NCI-H446 treated with DMSO at 0.1 percent for 48 hours (cell line): Measurements from ENCODE around the gene RAC2.
A peak's percentile ranks its signal among the peaks of the same experiment; 100 is the strongest.
"Not testable (repeated sequence)": the region's sequence is repeated elsewhere in the genome, so short reads cannot be mapped to it uniquely, and the experiment has no call there.

ENCODE experiments used
- DNase-seq: peaks from one replicate; lab custom pipeline; 2025; lab: John Stamatoyannopoulos, UW

The RAC2 gene

DNA sequence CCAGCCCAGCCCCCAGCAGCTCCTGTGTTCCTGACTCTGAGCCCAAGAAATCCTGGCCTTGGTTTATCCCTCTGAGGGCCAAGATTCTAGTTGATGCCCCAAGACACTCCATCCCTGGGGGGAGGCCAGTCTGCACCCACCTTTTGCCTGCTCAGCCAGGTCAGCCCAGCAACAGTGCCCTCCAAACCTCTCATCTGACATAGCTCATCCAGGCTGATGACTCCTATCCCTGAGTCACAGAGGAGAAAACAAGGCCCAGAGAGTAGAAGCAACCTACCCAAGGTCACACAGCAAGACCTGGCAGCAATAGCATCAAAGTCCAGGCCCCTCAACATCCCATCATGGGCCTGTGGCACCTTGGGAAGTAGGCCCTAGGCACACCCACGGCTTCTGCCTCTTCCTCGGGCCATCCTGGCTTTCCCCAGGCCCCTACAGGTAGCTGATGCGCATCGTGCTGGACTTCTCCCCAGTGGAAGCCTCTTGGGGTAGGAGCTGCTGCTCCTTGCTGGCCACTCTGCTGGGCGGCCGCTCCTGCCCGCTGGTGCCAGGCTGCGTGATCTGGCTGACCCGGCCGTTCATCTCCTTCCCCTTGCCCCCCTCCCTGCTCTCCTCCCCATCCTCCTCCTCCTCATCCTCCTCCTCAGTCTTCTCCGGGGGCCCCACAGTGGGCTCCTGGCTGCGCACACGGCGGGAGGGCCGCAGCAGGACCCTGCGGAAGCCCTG is 37.8 kb downstream of the RAC2 start:
- DNase-seq, result no peak

DNA sequence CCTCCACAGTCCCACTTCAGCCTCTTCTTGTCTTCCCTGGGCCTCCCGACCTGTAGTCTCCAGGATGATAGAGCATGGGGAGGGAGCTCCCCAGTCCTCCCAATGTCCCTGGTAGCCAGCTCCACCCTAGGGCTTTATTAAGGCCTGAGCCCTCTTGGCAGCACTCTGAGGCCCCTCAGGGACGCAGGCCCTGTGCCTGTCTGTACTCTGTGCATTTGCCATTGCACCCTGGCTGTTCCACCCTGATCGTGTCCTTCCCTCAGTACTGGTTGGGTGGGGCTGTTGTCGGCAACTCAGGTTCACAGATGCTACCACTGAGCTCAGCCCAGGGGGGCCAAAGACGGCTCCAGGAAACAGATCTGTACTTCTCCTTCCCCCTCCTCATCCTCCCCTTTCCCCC is 39.0 kb downstream of the RAC2 start:
- DNase-seq, result no peak

- no peak for DNase-seq
Measured at GRCh38 chr22:37204045-37204655, 39.9 kb downstream of the RAC2 start.

DNA sequence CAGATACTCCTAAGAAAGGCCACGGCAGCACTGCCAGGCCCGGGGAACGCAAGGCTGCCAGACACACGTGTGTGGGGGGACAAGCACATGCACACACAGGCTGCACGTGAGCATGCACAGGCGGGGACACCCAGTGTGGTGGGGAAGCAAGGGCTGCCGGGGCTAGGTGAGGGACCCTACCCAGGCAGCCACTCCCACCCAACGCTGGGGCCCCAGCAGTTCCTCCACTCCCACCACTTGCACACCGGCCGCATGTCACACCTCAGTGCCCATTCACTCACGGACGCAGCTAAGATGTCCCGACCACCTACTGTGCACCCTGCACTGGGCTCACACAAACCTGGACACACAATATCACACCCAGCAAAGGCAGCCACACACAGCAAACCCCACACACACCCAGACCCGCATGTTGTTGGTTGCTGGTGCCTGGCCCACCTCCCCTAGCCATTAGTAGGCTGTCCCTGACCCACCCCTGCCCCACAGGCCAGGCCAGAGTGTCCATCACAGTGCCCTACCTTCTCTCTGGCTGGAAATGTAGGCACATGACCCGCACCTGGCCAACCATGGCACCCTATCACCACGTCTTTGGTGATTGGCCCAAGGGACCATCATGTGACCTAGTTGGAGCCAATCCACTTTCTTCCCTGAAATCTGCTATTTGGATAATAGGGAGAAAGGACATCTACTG is 40.6 kb downstream of the RAC2 start:
- no peak for DNase-seq

DNA sequence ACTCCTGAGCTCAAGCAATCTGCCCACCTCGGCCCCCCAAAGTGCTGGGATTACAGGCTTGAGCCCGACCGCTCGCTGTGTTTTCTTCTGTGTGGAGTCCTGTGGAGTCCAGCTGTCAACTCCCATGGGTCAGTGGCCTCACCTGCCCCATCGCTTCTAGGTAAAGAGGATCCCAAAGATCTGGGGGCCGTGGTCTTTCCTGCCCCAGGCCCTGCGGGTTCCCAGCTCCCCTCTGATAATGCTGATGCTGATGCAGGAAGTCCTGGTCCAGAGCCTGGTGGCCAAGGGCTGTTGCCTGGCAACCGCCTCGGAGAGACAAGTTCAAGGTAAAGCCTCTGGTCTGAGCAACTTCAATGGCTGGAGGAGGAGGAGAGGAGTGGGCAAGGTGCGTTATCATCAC is 41.4 kb downstream of the RAC2 start:
- no peak for DNase-seq

GRCh38 chr22:37202001-37202555 is 42.0 kb downstream of the RAC2 start:
- no peak for DNase-seq

GRCh38 chr22:37201443-37201820 is 42.6 kb downstream of the RAC2 start:
- DNase-seq, result not testable (repeated sequence)

- no peak for DNase-seq
Measured at GRCh38 chr22:37199760-37200108, 44.3 kb downstream of the RAC2 start.

DNA sequence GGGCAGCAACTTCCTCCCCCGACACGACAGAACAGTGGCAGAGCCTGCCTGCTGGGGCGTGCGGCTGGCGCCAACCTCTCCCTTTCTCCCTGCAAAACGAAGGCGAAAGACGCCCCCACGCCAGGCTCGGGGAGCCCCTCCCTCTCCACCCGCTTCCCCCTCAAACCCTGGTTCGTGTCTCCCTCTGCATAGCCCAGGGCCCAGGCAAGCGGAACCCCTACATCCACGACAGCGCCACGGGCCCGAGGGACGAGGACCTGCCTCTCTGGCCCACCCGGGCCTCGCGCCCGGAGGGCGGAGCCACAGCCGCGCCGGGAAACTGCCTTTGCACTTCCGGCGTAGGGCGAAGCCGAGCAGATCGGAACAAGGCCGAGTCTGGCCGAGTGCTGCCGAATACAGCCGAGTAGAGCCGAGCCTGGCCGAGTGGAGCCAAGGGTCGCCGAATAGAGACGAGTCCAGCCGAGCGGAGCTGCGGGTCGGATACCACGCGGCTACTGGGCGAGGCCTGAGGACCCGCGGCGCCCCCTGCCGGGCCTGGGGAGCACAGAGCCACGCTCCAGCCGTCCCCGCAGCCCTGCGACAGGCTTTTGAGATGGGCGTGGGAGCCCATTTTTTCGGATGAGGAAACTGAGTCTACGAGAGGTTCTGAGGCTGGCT is 44.8 kb downstream of the RAC2 start:
- peak; percentile 89 for DNase-seq

DNA sequence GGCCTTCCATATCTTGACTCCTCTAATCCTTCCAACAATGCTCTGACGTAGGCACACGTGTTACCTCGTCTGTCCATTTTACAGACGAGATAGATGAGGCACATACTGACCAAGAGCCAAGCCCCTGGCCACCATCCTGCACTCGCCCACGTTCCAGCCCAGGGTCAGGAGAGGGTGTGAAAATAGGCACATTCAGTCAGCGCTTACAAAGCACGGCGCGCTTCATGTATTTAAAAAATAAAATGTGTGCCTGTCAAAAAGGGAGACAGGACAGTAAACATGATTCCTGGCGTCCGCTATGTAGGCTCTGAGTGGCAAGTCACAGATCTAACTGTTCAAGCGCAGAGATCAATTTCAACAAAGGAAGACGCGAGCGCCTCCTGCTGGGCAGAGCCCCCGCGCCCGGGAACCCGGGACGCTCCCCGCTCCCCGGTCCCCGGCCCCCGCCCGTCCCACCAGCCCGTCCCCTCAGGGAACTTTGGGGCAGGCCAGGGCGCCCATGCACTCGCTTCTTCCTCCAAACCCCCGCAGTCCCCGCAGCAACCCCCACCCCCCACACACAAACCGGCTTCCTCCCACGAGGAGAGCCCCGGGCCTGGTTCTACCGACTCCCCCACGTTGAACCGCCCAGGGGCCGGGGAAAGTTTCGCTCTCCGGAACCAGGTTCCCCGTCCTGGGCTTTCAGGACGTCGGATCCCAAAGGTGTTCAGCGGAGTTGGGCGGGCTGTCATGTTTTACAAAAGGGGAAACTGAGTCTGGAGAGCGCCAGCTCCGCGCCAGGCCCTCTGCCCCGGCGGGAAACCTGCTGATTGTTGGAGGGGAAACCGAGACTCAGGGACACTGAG is 45.6 kb downstream of the RAC2 start:
- DNase-seq, result peak; percentile 27

- DNase-seq, result no peak
Measured at GRCh38 chr22:37197451-37198257, 46.4 kb downstream of the RAC2 start.

- DNase-seq, result no peak
Measured at GRCh38 chr22:37196539-37197450, 47.3 kb downstream of the RAC2 start.

DNA sequence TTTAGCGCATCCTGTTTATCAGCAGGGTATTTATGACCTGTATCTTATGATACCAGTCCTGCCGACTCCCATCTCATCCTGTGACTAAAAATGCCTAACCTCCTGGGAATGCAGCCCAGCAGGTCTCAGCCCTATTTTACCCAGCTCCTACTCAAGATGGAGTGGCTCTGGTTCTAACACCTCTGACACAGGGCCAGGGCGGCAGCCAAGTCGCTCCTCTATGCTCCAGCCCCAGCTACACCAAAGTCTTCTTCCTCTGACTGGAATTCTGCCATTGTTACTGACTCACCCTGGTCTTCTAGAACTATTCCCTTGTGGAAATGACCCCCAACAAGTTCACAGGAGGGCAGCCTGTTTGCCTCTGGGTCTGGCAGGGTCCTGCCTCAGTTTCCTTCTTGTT is 48.1 kb downstream of the RAC2 start:
- DNase-seq, result no peak

- DNase-seq, result no peak
Measured at GRCh38 chr22:37194750-37195149, 49.3 kb downstream of the RAC2 start.

GRCh38 chr22:37193629-37194191 is 50.4 kb downstream of the RAC2 start:
- no peak for DNase-seq

DNA sequence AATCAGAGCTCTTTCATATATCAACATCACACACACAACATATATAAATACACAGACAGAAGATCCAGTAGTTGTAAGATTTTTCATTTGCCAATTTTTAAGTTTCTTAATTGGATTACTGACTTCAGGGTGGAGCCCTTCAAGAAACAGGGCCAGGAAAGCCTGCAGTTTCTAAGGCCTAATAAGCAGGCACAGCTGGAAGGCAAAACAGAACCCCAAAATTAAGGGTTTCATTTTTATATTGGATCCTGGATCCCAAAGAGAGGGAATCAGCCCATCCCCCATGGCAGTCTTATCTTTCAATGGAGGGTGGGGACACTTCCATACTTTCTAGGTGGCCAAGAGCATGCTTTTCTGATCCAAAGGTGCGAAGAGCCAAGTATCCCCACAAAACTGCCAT is 51.3 kb downstream of the RAC2 start:
- no peak for DNase-seq

GRCh38 chr22:37192204-37192603 is 51.9 kb downstream of the RAC2 start:
- DNase-seq, result no peak

DNA sequence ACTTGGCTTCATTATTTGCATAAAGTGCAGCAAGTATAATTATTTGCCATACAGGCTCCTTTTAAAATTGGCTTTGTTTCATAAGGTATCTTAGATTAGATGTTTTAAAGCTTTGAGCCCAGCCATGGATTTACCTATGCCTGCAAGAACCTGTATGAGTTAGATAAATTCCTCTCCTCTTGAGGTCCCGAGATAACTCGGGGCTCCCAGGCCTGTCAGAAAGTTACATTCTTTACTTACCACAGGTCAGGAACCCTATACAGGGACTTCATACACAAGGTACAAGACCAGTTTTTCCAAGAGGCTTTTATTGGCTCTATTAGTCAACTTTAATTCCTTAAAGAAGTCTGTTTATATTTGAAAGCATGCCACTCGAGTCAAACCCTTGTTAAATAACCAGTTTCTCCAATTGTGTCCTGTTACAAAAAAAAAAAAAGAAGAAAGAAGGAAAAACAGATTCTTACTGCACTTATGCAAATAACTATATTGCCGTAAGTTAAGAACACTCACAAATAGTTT is 53.7 kb downstream of the RAC2 start:
- no peak for DNase-seq

- no peak for DNase-seq
Measured at GRCh38 chr22:37188901-37189466, 55.1 kb downstream of the RAC2 start.
